Suprapubic skin (tissue), 4 donors: ENCODE results near the gene IFT27. TPM values are rescaled to one million over a fixed set of nuclear protein-coding genes. Genes with fewer than 3 reads are reported as not detected.

Source experiments
- DNase-seq, 2 donors: peaks; one replicate each; pipeline ENCODE4 v3.0.0-alpha.2; 2019; ENCODE audit warnings: low spot score in 2 of 2
- H3K27ac ChIP-seq: fragments of 200-600 bp; sonication (generic); one replicate; pipeline ENCODE4 v1.5.1; 2019
- H3K27me3 ChIP-seq: fragments of 200-600 bp; sonication (generic); one replicate; pipeline ENCODE4 v1.5.1; 2019
- H3K36me3 ChIP-seq: fragments of 200-600 bp; sonication (generic); one replicate; pipeline ENCODE4 v1.5.1; 2019
- H3K4me1 ChIP-seq: fragments of 200-600 bp; sonication (generic); one replicate; pipeline ENCODE4 v1.5.1; 2019
- H3K4me3 ChIP-seq: fragments of 200-600 bp; sonication (generic); one replicate; pipeline ENCODE4 v1.5.1; 2019; ENCODE audit warnings: mild to moderate bottlenecking
- H3K9me3 ChIP-seq: fragments of 200-600 bp; sonication (generic); one replicate; pipeline ENCODE4 v1.5.1; 2019
- CTCF ChIP-seq, 2 donors: fragments of 200-600 bp in 1 of 2; fragments of 450-650 bp in 1 of 2; sonication (generic) in 1 of 2; IDR thresholded peaks; one replicate each; pipeline ENCODE4 v1.5.1; 2016 to 2019; ENCODE audit warnings: antibody characterized with exemption in 2 of 2, mild to moderate bottlenecking in 1 of 2, moderate library complexity in 1 of 2
- EP300 ChIP-seq: sonication (generic); formaldehyde crosslinking; IDR thresholded peaks from one replicate; pipeline ENCODE4 v1.6.1; 2017; ENCODE audit warnings: antibody characterized with exemption
- POLR2A ChIP-seq, 2 donors: fragments of 450-650 bp; IDR thresholded peaks; one replicate each; pipeline ENCODE4 v1.6.1; 2017; ENCODE audit warnings: antibody characterized with exemption in 2 of 2, mild to moderate bottlenecking in 2 of 2, moderate library complexity in 2 of 2
- POLR2AphosphoS5 ChIP-seq, 3 donors: sonication (generic); formaldehyde crosslinking; IDR thresholded peaks; one replicate each; pipeline ENCODE4 v1.6.1; 2017; ENCODE audit warnings: antibody characterized with exemption in 3 of 3
- WGBS: methylation state at CpG from one replicate; pipeline ENCODE4 v1.1.5; 2018; 5-methylcytosine and 5-hydroxymethylcytosine counted together
- total RNA-seq, 4 donors: library from RNA; depleted of rRNA; stranded (reverse); fragments of >200 nt; gene quantifications; one replicate each; pipeline ENCODE4 v1.1.0, GENCODE V29; 2016

IFT27 gene
- total RNA-seq, 4 donors from 2014 or later, result 8.2 to 29.0 (median 17.7) TPM

- H3K4me3 ChIP-seq, result no peak overlapping the region
- no peak for DNase-seq
- H3K27me3 ChIP-seq, result peaks cover 31% of the 10 kb centered on the region
- no peak overlapping the region for H3K27ac ChIP-seq
- H3K36me3 ChIP-seq, result no peaks in the 10 kb centered on the region
- H3K4me1 ChIP-seq, result peaks cover 17% of the 10 kb centered on the region
- no peaks in the 10 kb centered on the region for H3K9me3 ChIP-seq
- WGBS, result 67% methylated on average over 6 of the region's 6 CpGs
- no peak for TF ChIP-seq POLR2A (IDR thresholded peaks at IDR 0.05)
- no peak for TF ChIP-seq CTCF (IDR thresholded peaks at IDR 0.05)
- no peak for TF ChIP-seq EP300
- TF ChIP-seq POLR2AphosphoS5 (IDR thresholded peaks at IDR 0.05), result no peak
Measured at GRCh38 chr22:36806835-36807234, 30.9 kb upstream of the IFT27 start.

- Histone ChIP-seq H3K4me3 (no peak overlapping the region), H3K27ac (no peak overlapping the region), H3K27me3 (peaks cover 36% of the 10 kb centered on the region), H3K9me3 (no peaks in the 10 kb centered on the region), H3K4me1 (peaks cover 13% of the 10 kb centered on the region), H3K36me3 (no peaks in the 10 kb centered on the region)
- 61% methylated on average over 1 of the region's 1 CpG for WGBS
- DNase-seq, result no peak
- TF ChIP-seq CTCF (IDR thresholded peaks at IDR 0.05) (no peak), POLR2A (IDR thresholded peaks at IDR 0.05) (no peak), POLR2AphosphoS5 (IDR thresholded peaks at IDR 0.05) (no peak), EP300 (no peak)
Measured at GRCh38 chr22:36803358-36803757, 27.4 kb upstream of the IFT27 start.

- Histone ChIP-seq H3K27ac (no peak overlapping the region), H3K27me3 (peaks cover 14% of the 10 kb centered on the region), H3K4me1 (peaks cover 4% of the 10 kb centered on the region), H3K4me3 (no peak overlapping the region), H3K9me3 (no peaks in the 10 kb centered on the region), H3K36me3 (no peaks in the 10 kb centered on the region)
- DNase-seq, result no peak
- WGBS, result 77% methylated on average over 11 of the region's 11 CpGs
- no peak for TF ChIP-seq CTCF (IDR thresholded peaks at IDR 0.05)
- no peak for TF ChIP-seq POLR2A (IDR thresholded peaks at IDR 0.05)
- no peak for TF ChIP-seq EP300
- TF ChIP-seq POLR2AphosphoS5 (IDR thresholded peaks at IDR 0.05), result no peak
Measured at GRCh38 chr22:36798674-36799066, 22.8 kb upstream of the IFT27 start.

GRCh38 chr22:36797911-36798673 is 22.2 kb upstream of the IFT27 start:
- H3K9me3 ChIP-seq, result no peaks in the 10 kb centered on the region

More at GRCh38 chr22:36797911-36798673, 22.2 kb upstream of the IFT27 start:
- DNase-seq, result no peak
- H3K4me3 ChIP-seq, result no peak overlapping the region
- peaks cover 4% of the 10 kb centered on the region for H3K4me1 ChIP-seq
- H3K36me3 ChIP-seq, result no peaks in the 10 kb centered on the region
- 79% methylated on average over 11 of the region's 12 CpGs for WGBS
- no peak overlapping the region for H3K27ac ChIP-seq
- TF ChIP-seq POLR2A (IDR thresholded peaks at IDR 0.05) (no peak), CTCF (IDR thresholded peaks at IDR 0.05) (no peak), POLR2AphosphoS5 (IDR thresholded peaks at IDR 0.05) (no peak), EP300 (no peak)
- H3K27me3 ChIP-seq, result peaks cover 14% of the 10 kb centered on the region
